Caki2 (cell line): ENCODE data around the gene ACAD8. TPM values are rescaled to one million over a fixed set of nuclear protein-coding genes. Genes with fewer than 3 reads are reported as not detected.

Experiments
- DNase-seq: peaks from one replicate; pipeline ENCODE4 v3.0.0-alpha.2; 2015; ENCODE audit warnings: low read depth
- in situ Hi-C: cut with HindIII; loops from 2 replicates; pipeline ENCODE4 v1.10.0; 2016; ENCODE audit warnings: low sequenced_read_pairs, low pct_unique_long_range_greater_than_20kb, mixed read lengths
- total RNA-seq: library from RNA; depleted of rRNA; stranded (reverse); fragments of >200 nt; shearing (Covaris generic); gene quantifications from 2 replicates; pipeline ENCODE4 v1.2.3, GENCODE V29; 2014; ENCODE audit warnings: low replicate concordance

ACAD8 gene
- total RNA-seq, 1 experiment from 2014 or later = 7.5 TPM

DNA sequence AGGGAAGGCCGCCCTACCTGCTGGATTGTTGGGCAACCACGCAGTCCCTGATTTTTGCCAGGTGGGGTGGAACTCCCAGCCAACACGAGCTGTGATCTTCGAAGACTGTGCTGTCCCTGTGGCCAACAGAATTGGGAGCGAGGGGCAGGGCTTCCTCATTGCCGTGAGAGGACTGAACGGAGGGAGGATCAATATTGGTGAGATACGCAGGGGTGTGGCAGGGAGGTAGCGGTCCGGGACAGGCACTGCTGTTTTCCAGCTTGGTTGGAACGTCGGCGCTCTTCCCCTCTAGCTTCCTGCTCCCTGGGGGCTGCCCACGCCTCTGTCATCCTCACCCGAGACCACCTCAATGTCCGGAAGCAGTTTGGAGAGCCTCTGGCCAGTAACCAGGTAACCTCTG, 7.6 kb downstream of the ACAD8 start:
- in situ Hi-C loops = no loop called here
- DNase-seq = no peak

DNA sequence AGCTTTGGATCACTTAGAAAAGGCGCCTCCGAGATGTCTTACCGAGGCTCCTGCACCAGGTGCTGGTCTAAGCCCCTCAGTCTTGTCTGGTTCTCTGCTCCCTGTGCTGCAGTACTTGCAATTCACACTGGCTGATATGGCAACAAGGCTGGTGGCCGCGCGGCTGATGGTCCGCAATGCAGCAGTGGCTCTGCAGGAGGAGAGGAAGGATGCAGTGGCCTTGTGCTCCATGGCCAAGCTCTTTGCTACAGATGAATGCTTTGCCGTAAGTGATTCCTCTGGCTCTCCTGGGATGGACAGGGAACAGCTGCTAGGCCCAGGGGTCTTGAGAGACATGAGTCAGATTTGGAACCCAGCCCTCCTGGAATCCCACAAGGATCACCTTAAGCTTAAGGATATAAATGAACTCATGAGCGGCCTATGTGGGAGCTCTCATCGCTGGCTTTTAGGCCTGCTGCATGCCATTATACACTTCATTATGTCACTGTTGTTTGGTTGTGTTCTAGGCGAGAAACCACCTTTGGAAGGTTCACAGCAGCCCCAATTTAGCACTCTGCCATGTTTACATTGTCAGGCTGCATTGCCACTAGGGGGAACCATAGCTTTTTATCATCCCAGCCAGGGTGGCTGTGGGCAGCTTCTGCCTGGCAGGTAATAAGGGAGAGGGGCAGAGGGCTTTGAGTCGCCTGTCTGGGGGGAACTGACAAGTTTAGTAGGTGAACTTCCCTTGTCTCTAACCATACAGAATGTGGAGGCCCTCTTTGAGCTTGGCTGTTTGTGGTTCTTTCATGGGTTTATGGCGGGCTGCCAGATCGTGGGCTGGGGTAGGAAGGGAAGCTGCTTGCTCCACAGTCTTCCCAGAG, 8.5 kb downstream of the ACAD8 start:
- in situ Hi-C loops = no loop called here
- no peak for DNase-seq

DNA sequence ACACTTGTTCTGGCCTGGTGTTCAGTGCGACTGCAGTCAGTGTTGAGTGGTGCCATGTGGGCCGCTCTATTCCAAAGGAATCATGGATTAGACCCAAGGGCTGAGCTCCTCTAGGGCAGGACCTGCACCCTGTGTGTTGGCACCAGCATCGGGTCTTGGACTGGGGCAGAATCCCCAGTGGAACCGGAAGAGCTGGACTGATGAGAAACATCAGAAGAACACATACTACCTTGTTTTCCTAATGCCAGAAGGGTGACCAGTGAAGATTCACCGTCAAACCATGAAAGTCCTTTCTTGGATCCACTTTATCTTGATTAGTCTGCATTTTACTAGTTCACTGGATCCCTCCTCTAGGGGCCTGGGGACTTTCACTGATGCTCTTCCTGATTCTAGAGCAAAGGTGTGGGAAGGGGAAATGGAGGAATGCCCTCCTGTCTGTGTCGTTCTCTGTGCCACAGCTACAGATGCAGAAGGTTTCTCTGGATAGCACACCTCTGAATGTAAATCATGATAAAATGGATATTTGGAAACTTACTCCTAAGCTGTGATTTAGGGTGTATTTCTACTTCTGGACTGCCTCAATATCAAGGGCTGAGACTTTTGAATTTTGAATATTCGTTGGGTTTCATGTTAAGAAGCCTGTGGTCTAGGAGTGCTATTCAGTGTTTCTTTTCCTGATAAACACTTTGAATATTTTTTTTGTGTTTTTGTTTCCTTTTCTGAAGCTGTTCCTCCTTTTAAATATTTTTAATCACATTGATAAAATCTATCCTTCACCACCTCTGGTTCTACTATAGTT, 11.8 kb downstream of the ACAD8 start:
- no peak for DNase-seq
- in situ Hi-C loops = no loop called here

DNA sequence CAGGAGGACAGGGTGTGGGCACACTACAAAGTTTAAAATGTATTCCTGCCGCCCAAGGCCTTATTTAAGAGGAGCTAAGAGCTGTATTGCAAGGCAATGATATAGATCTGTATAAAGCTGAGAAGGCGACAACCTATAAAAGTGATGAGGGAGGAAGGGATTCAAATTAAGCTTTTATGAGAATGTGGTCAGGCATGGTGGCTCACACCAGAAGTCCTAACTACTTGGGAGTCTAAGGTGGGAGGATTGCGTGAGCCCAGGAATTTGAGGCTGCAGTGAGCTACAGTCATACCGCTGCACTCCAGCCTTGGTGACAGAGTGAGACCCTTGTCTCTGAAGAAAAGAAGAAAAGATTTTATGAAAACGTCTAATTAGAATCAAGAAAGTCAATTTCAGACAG, 13.1 kb downstream of the ACAD8 start:
- DNase-seq = no peak
- in situ Hi-C loops = no loop called here

DNA sequence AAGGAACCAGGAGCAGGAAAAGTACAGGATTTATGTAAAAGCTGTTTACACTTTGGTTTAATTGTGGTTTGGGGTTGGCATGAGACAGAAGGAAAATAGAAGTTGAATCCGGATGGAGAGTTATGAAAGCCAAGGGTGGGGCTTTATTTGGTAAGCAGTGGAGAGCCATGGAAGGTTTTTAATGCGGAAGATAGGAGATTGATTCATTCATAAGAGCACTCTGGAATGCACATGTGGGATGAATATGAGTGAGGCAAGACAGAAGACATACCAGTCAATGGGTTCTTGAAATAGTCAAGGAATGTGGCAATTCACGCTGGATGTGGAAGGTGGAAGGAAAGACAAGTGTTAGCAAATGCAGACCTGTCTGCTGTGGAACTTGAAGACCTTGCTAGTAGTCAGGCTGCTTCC, 13.5 kb downstream of the ACAD8 start:
- in situ Hi-C loops = no loop called here
- no peak for DNase-seq

DNA sequence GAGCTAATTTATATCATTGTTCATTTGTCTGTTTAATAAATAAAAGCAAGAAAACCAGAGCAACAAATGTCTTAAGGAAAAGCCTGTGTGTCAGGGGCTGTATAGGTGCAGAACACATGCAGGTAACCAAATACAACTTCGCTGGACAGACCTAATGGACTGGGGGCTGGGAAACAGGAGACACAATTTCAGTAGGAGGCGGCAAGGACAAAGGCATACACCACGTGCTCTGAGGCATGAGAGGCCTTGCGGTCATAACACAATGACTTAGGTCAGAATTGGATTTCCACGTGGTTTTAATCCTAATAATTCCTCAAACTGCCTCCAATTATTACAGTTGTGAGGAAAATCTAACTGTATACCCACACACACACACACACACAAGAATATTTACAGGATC, 14.1 kb downstream of the ACAD8 start:
- DNase-seq = no peak
- in situ Hi-C loops = no loop called here

DNA sequence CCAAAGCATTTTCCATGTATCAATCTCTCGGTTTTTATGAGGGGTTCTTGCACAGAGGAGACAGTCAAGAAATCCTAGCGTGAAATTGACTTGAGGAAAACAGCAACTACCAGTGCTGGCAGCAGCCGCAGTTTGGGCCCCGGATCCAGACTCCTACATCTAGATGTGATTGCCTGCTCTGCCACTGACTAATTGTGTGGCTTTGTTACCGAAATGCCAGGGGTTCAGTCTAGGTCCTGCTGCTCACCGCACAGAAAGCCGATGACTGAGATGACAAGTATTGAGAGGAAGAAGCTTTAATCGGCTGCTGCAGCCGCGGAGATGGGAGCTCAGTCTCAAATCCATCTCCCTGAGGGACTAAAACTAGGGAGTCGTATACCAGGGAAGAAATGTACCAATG, 14.6 kb downstream of the ACAD8 start:
- no peak for DNase-seq
- in situ Hi-C loops = no loop called here

DNA sequence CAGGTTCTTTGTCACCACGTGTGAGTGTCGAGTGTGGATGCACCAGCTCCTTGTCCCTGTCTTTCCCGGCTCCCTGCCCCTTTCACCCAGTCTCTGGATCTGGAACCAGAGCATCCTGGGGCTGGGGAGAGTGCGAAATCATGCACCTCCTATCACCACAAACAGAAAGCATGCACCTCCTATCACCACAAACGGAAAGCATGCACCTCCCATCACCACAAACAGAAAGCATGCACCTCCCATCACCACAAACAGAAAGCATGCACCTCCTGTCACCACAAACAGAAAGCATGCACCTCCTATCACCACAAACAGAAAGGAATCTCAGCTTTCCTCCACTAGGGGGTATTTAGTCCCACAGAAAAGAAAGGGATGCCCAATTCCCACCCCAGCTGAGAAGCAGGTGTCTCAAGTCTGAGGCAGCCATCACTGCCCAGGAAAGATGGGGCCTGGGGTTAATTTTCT, 16.9 kb downstream of the ACAD8 start:
- in situ Hi-C loops = no loop called here
- no peak for DNase-seq

DNA sequence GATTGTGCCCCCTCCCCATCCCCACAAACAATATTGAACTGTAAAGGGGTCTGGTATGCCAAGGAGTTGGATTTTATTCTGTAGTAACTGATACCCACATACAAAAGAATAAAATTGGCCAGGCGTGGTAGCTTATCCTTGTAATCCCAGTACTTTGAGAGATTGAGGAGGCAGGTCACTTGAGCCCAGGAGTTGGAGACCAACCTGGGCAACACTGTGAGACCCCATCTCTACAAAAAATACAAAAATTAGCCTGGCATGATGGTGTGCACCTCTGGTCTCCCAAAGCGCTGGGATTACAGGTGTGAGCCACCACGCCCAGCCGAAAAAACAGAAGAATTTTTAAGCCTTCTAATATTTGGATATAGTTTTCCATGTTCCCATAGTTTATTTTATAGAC, 18.6 kb downstream of the ACAD8 start:
- DNase-seq = no peak
- in situ Hi-C loops = no loop called here

DNA sequence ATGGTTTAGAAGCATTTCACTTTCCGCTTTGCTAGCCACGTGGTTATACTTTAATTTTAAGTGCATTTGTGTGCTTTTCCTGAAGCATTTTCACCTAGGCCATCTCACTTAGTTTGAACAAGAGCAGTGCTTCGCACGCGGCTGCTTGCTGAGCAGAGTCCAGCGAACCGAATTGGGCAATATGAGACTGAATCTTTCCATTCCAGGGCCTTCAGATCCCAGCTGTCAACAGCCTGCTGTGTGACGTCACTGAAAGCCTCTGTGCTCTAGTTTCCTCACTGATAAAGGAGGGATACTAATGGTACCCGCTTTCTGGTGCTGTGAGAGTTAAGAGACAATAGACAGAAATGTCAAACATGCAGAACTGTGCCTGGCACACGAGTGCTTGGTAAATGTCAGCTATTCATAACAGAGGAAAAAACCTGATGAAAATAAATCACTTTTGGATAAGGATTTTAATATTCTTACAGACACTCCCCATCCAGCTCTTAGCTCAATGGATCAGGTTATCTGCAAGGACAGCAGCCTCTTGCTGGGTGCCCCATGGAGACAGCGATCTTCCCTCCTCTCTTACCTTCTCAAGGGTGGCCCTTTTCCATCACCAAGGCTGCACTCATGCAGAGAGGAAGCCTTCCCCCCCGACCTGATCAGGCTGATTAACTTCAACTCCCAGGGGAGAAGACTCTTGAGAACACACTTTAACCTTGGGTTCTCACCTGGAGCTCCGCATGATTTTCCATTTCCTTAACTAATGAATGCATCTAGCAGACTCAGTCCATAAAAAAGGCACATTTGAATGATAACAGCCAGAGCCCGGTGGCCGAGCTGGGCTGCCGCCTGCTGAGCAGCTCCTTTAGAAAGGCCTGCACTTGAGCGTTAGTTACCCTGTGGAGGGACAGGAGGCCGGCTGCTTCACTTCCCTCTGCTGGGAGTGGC, 19.3 kb downstream of the ACAD8 start:
- no peak for DNase-seq
- in situ Hi-C loops = no loop called here

DNA sequence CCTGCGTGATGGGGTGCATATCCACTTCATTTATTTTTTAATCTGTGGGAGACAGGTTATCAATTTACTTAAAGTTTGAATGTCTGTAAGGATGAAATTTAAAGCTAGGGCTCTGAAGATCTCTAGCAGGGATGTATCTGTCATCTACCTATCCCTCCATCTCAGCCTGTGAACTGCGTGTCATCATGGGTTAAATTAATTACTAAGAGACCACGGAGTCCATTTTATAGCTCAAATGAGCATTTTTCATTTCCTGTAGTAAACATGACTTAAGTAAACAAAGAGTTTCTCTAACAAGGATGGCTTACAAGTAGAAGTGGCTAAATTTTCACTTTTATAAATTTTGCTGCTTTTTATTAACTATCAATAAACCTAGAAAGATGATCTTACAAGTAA, 19.9 kb downstream of the ACAD8 start:
- DNase-seq = no peak
- in situ Hi-C loops = no loop called here

DNA sequence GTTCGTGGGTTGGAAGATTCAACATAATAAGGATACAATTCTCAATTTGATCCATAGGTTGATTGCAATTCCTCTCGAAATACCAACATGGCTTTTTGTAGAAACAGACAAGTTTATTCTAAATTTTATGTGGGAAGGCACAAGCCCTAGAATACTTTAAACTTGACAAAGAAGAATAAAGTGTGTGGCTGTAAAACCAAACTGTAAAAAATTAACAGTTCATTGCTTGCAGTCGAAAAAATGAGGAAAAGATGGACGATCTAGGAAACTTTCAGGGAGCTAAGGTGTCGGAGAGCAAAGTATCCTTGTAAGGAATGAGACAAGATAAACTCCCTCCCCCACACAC, 21.8 kb downstream of the ACAD8 start:
- in situ Hi-C loops = no loop called here

DNA sequence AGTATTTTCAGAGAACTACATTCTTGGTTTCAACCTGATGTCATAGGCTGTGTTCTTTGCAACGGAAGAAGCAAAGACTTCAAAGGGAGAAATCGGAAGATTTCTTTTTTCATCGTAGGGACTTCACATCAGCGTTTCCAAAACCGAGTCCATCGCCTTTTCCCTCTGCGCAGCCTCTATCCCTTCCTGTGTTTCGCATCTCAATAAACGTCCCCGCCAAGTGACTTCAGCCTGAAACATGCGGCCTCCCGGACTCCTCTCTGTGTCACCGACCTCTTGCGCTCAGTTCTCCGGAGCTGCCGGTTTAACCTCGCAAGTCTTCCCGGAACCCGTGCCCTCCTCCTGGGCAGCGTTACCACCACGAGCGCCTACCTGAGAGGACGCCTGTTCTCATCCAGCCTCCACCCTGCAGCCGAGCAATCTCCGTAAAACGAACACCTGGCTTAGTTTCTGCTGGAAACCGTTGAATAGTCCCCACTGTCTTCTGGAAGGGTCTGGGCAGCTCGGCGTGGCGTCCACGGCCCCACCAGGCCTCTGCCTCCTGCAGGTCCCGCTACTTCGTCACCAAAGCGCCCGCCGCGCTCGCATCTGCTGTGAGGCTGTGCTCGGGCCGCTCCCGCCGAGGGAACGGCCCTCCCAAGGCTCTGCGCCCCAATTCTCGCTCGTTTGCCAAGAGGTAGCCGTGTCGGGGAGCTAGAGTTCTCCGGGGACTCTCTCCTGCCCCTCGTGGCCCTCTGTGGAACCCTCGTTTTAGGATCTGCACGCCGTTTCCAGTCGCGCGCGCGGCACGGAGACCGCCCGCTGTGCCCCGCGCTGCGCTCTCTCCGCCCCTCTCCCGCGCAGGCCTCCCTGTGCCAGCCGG, 22.4 kb downstream of the ACAD8 start, which contains the start of gene GLB1L3:
TSS of gene GLB1L3 (plus strand) at position 846 of the 862 bp plus-strand sequence. CDS start 362 bp downstream, outside the sequence.
- in situ Hi-C loops = no loop called here
- no peak for DNase-seq

More for the DNA sequence above, 21.8 kb downstream of the ACAD8 start:
- no peak for DNase-seq

DNA sequence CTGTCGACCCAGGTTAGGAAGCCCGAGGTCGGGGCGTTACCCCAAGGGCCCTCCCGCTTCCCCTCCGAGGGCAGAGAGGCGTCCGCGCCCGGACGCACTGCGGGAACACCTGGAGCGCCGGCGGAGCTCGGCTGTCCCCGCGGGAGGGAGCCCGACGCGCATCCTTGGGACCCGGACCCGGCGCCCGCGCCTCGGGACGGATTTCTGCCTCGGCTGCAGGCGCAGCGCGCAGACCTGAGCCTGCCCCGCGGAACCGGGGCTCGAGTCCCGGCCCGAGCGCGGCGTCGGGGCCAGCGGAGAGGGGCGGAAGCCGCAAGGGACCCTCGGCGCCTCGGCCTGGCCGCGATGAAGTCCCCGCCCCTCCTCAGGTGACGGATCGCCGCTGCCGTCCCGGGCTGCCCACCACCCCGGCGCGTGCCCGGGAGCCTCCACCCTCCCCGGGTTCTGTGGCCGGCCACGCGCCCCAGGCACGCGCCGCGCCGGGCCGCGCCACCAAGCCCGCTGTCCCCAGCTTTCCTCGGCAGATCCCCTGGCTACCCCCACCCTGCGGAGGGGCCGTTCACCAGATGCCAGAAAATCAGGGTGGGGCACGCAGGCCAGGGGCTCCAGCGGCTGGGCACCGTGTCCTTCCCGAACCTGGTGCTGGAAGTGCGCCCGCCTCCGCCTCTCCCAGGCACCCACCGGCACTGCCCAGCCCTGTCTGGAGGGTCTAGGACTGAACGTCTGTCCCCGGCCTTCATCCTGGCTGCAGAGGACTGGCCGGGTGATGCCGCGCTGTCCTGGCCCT, 23.2 kb downstream of the ACAD8 start:
- DNase-seq = no peak
- in situ Hi-C loops = no loop called here

DNA sequence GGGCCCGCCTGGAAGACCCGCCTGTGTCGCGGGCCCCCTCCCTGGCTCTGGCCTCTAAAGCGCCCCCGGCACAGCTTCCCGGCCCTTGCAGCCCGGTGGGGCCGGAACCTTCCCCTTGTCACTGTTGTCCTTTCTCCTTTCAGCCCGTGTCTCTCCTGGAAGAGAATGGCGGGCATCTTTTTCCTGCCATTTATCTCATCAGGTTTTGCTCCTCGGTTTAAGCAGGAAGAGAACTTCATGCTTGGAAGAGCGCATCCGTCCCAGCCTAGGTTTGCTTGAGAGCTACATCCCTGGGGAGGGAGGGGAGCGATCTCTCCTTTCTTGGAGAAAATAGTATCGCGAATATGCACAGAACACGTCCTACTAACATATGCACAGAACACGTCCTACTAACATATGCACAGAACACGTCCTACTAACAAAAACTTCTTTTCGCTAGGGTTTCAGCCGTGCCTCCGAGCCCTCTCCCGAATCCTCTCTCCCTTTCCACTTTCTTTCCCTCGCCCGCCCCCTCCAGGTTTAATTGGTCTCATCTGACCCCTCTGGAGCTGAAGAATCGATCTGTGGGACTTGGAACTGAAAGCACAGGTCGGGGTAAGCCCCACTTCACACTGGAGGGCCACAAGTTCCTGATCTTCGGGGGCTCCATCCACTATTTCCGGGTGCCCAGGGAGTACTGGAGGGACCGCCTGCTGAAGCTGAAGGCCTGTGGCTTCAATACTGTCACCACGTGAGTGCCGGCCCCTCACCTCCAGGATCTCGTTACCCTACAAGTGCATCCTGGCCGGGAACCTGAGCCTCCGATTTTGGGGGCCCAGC, 24.0 kb downstream of the ACAD8 start:
- in situ Hi-C loops = no loop called here
- no peak for DNase-seq

DNA sequence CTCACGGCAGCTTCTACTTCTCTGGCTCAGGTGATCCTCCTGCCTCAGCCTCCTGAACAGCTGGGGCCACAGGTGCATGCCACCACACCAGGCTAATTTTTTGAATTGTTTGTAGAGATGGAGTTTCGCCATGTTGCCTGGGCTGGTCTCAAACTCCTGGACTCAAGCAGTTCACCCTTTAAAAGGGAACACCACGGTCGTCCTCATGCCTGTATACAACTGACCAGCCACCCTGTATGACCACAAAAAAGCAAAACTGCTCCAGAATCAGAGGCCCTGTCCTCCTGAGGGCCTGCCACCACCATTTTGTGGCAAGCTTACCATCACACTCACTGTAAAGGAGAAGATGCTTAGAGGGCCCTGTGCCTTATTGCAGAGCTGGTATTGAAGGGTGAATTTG, 25.0 kb downstream of the ACAD8 start:
- in situ Hi-C loops = no loop called here
- no peak for DNase-seq
